Ovary (tissue), 9 donors: ENCODE results near the gene LDB3. TPM values are rescaled to one million over a fixed set of nuclear protein-coding genes. Genes with fewer than 3 reads are reported as not detected.

ENCODE experiments used
- DNase-seq, 5 donors: peaks; one replicate each; pipeline ENCODE4 v3.0.0-alpha.2; 2019 to 2020
- H3K27ac ChIP-seq, 2 donors: fragments of 200-600 bp; one replicate each; pipeline versions ENCODE4 v1.5.1 to v1.8.0; 2019 to 2022
- H3K27me3 ChIP-seq: fragments of 200-600 bp; one replicate; pipeline ENCODE4 v1.8.0; 2022
- H3K36me3 ChIP-seq: fragments of 200-600 bp; sonication (generic); one replicate; pipeline ENCODE4 v1.5.1; 2019
- H3K4me1 ChIP-seq: one replicate; pipeline ENCODE4 v1.8.1; 2013; ENCODE audit warnings: mild to moderate bottlenecking, moderate library complexity; ENCODE audit not compliant: insufficient read depth
- H3K4me3 ChIP-seq: fragments of 200-600 bp; sonication (generic); one replicate; pipeline ENCODE4 v1.5.1; 2017
- H3K9me3 ChIP-seq, 2 donors: fragments of 200-600 bp in 1 of 2; sonication (generic) in 1 of 2; one replicate each; pipeline versions ENCODE4 v1.5.1 to v1.8.1; 2013 to 2019; ENCODE audit warnings: mild to moderate bottlenecking in 1 of 2, moderate library complexity in 1 of 2
- EP300 ChIP-seq: sonication (generic); formaldehyde crosslinking; IDR thresholded peaks from one replicate; pipeline ENCODE4 v1.6.1; 2017; ENCODE audit warnings: antibody characterized with exemption
- POLR2A ChIP-seq: fragments of 450-650 bp; IDR thresholded peaks from one replicate; pipeline ENCODE4 v1.6.1; 2017; ENCODE audit warnings: antibody characterized with exemption, mild to moderate bottlenecking, moderate library complexity
- WGBS, 3 donors: extraction: QIAGEN DNeasy Blood & Tissue Kit in 1 of 3; methylation state at CpG; one replicate each; pipeline versions ENCODE4 v1.1.5 to v1.1.7; 2013 to 2017; 5-methylcytosine and 5-hydroxymethylcytosine counted together
- intact Hi-C, 4 donors: fragments of 100-400 bp; cut with DNase I; formaldehyde crosslinking; loops; one replicate each; pipeline versions ENCODE4 v1.11.0 to v1.15.1; 2022 to 2023
- polyA plus RNA-seq, 2 donors: library from polyadenylated mRNA; stranded (reverse); fragments of 200-250 nt in 1 of 2; fragments of 350-450 nt in 1 of 2; fragmentation: Illumina TruSeq in 1 of 2; extraction: RNeasy Lipid Tissue Mini Kit (QIAGEN cat#74804) in 1 of 2; gene quantifications; one replicate each; pipeline ENCODE4 v1.2.3, GENCODE V29; 2013 to 2014
- total RNA-seq, 7 donors: library from RNA; depleted of rRNA in 2 of 7; stranded (reverse); fragments of >200 nt in 2 of 7; fragmentation: NEBNext Ultra II Directional in 3 of 7; extraction: Animal tissue kit (Norgen Biotek cat#: 25700) in 3 of 7; gene quantifications; one replicate each; pipeline versions ENCODE4 v1.1.0 to v1.2.4, GENCODE V29; 2016 to 2023
- TF ChIP-seq, protein P1 (sequence below), 3 donors: fragments of 450-650 bp in 2 of 3; fragments of 200-600 bp in 1 of 3; IDR thresholded peaks; one replicate each; pipeline versions ENCODE4 v1.5.1 to v1.8.0; 2016 to 2022; ENCODE audit warnings: antibody characterized with exemption in 3 of 3, mild to moderate bottlenecking in 1 of 3
- donor health status: DM: no; HTN: no; CAD: no; lungs with moderate emphysema.
- donor health status: DM: no; HTN: no; CAD: no.
- donor health status: Bipolar disorder and iron deficiency.
- donor health status: DM: yes; HTN: yes; CAD: no.
- donor health status: DM: no; HTN: no; CAD: no.
- donor health status: DM: yes; HTN: yes; CAD: no.

The LDB3 gene
- total and polyA plus RNA-seq, 9 donors = 1.5 to 12.9 (median 3.6) TPM

GRCh38 chr10:86652361-86653202 is 15.7 kb upstream of the LDB3 start:
- Histone ChIP-seq H3K9me3 (no peaks in the 10 kb centered on the region), H3K4me1 (peaks cover 10% of the 10 kb centered on the region), H3K36me3 (no peaks in the 10 kb centered on the region), H3K4me3 (no peak overlapping the region), H3K27me3 (no peaks in the 10 kb centered on the region), H3K27ac (no peak overlapping the region)
- intact Hi-C loops = no loop called here
- TF ChIP-seq POLR2A (no peak), EP300 (no peak)
- TF ChIP-seq, protein P1, sequence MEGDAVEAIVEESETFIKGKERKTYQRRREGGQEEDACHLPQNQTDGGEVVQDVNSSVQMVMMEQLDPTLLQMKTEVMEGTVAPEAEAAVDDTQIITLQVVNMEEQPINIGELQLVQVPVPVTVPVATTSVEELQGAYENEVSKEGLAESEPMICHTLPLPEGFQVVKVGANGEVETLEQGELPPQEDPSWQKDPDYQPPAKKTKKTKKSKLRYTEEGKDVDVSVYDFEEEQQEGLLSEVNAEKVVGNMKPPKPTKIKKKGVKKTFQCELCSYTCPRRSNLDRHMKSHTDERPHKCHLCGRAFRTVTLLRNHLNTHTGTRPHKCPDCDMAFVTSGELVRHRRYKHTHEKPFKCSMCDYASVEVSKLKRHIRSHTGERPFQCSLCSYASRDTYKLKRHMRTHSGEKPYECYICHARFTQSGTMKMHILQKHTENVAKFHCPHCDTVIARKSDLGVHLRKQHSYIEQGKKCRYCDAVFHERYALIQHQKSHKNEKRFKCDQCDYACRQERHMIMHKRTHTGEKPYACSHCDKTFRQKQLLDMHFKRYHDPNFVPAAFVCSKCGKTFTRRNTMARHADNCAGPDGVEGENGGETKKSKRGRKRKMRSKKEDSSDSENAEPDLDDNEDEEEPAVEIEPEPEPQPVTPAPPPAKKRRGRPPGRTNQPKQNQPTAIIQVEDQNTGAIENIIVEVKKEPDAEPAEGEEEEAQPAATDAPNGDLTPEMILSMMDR (IDR thresholded peaks at IDR 0.05) = no peak
- peak in 1 of 5 donors; percentile 11 for DNase-seq
- WGBS, 3 donors = 67 to 74% (median 69%) methylated on average over 14 of the region's 14 CpGs

GRCh38 chr10:86653379-86653778 is 14.9 kb upstream of the LDB3 start:
- intact Hi-C loops = no loop called here
- Histone ChIP-seq H3K4me1 (peaks cover 10% of the 10 kb centered on the region), H3K27ac (no peak overlapping the region), H3K27me3 (no peaks in the 10 kb centered on the region), H3K36me3 (no peaks in the 10 kb centered on the region), H3K9me3 (no peaks in the 10 kb centered on the region), H3K4me3 (no peak overlapping the region)
- peak in 1 of 5 donors; percentile 6 for DNase-seq
- WGBS, 3 donors = 92 to 96% (median 94%) methylated on average over 3 of the region's 3 CpGs
- TF ChIP-seq POLR2A = no peak
- no peak for TF ChIP-seq EP300
- TF ChIP-seq, protein P1 (IDR thresholded peaks at IDR 0.05) = no peak

DNA sequence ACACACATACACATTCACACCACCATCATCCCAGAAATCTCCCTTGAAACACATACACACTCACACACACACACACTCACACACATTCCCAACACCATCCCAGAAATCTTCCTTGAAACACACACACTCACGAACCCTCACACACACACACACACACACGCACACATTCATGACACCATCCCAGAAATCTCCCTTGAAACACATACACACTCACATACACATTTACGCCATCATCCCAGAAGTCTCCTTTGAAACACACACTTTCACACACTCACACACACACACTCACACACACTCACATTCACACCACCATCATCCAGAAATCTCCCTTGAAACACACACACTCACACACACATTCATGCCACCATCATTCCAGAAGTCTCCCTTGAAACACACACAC is 14.3 kb upstream of the LDB3 start:
- TF ChIP-seq, protein P1 (IDR thresholded peaks at IDR 0.05) = no peak
- TF ChIP-seq POLR2A (no peak), EP300 (no peak)
- Histone ChIP-seq H3K27ac (no peak overlapping the region), H3K4me1 (peaks cover 7% of the 10 kb centered on the region), H3K4me3 (no peak overlapping the region), H3K27me3 (no peaks in the 10 kb centered on the region), H3K9me3 (no peaks in the 10 kb centered on the region), H3K36me3 (no peaks in the 10 kb centered on the region)
- no peak for DNase-seq
- 94 to 99% (median 98%) methylated on average over 3 of the region's 3 CpGs for WGBS, 3 donors
- intact Hi-C loops = no loop called here

- H3K27me3 ChIP-seq = no peaks in the 10 kb centered on the region
- H3K4me1 ChIP-seq = peaks cover 3% of the 10 kb centered on the region
- 87 to 91% (median 90%) methylated on average over 15 to 17 of the region's 17 CpGs for WGBS, 3 donors
- intact Hi-C loops = no loop called here
- no peaks in the 10 kb centered on the region for H3K9me3 ChIP-seq
- TF ChIP-seq EP300 = no peak
- TF ChIP-seq, protein P1 (IDR thresholded peaks at IDR 0.05) = no peak
- no peak for TF ChIP-seq POLR2A
- no peak within 1 kb of the TSS for H3K27ac ChIP-seq
- no peak within 1 kb of the TSS for H3K4me3 ChIP-seq
- H3K36me3 ChIP-seq = no peaks in the 10 kb centered on the region
- DNase-seq = peak in 2 of 5 donors; percentile 7 to 14
Measured at GRCh38 chr10:86654411-86655172, 13.7 kb upstream of the LDB3 start, which contains the start of gene OPN4. TSS of gene OPN4 (plus strand) at chr10:86654547. CDS start at chr10:86654784, 237 bp downstream.
